Astrocyte (in vitro differentiated cells and primary cell): ENCODE results near the gene SPRED1.

Source experiments
- EZH2 ChIP-seq: IDR thresholded peaks from 2 replicates; pipeline ENCODE4 v1.6.1; 2012; ENCODE audit warnings: mild to moderate bottlenecking, low read length, inconsistent platforms; ENCODE audit not compliant: insufficient read depth
- TF ChIP-seq, protein P1 (sequence below): IDR thresholded peaks from 2 replicates; pipeline ENCODE4 v1.5.1; 2011; ENCODE audit warnings: low read depth, mild to moderate bottlenecking, inconsistent platforms, low read length, moderate library complexity; ENCODE audit not compliant: insufficient read depth

DNA sequence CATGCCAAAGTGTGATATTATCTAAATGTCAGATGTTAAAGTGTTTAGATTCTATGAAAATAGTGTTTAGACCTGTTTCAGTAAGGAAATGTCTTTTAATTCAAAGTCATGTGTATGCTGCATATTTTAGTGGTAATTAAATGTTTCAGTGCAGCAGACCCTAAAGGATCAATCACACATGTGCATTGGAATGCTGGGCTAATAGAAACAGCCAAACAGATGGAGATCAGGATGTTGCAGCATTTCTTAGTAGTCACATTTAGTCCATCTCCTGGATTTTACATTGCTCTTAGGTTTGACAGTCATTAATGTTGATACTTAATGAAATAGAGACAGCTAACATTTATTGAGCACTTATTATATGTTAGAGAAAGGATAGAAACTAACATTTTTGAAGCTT is 18.5 kb downstream of the SPRED1 start:
- TF ChIP-seq EZH2: no peak
- TF ChIP-seq, protein P1, sequence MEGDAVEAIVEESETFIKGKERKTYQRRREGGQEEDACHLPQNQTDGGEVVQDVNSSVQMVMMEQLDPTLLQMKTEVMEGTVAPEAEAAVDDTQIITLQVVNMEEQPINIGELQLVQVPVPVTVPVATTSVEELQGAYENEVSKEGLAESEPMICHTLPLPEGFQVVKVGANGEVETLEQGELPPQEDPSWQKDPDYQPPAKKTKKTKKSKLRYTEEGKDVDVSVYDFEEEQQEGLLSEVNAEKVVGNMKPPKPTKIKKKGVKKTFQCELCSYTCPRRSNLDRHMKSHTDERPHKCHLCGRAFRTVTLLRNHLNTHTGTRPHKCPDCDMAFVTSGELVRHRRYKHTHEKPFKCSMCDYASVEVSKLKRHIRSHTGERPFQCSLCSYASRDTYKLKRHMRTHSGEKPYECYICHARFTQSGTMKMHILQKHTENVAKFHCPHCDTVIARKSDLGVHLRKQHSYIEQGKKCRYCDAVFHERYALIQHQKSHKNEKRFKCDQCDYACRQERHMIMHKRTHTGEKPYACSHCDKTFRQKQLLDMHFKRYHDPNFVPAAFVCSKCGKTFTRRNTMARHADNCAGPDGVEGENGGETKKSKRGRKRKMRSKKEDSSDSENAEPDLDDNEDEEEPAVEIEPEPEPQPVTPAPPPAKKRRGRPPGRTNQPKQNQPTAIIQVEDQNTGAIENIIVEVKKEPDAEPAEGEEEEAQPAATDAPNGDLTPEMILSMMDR: no peak
